ENCODE data around the gene CDV3.
"Not testable (repeated sequence)": the region's sequence is repeated elsewhere in the genome, so short reads cannot be mapped to it uniquely, and the experiment has no call there.

CDV3 gene

DNA sequence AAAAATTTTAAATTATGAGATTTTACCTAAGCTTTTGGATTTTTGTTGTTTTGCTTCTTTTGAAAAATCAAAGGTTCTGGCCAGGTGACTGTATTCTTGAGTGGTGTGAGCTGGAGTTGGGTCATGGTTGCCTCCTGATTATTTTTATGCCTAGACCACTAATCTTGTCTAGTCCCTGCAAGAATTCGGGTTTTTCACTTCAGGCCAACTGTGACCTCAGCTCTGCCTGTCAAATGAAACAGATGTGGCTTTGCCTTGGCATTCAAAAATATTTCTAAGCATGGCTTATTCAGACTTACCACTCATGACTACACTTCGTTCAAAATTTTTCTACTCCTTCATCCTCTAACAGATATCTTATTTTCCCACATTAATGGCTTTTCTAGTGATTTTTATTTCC, 25.4 kb upstream of the CDV3 start:
- ChIA-PET POLR2A (interaction anchor here (1.4 kb wide), 1 partner anchor 27 kb away, joined by 4 read pairs; no protein-coding TSS in a partner anchor), CTCF (interaction anchor here (1.3 kb wide), 1 partner anchor 10 kb away, joined by 3 read pairs; no protein-coding TSS in a partner anchor)
- Histone ChIP-seq H3K4me1 (ENCODE audit: control insufficient read depth, insufficient read depth, low read length) (no peaks in the 10 kb centered on the region; the same call in 1 of the 2 replicates), H3K4me3 (ENCODE audit: low read depth, low read length) (no peak overlapping the region), H3K9me3 (ENCODE audit: control insufficient read depth, insufficient read depth, low read depth, low read length) (no peaks in the 10 kb centered on the region), H3K36me3 (ENCODE audit: control insufficient read depth in 2 of 2, insufficient read depth in 1 of 2, low read length in 2 of 2) (no peaks in the 10 kb centered on the region), H3K27ac (ENCODE audit: extremely low read depth, low read depth, low read length) (no peak overlapping the region)
- TF ChIP-seq ZNF585B (tag by site-specific recombination; IDR thresholded peaks at IDR 0.05), result no peak

DNA sequence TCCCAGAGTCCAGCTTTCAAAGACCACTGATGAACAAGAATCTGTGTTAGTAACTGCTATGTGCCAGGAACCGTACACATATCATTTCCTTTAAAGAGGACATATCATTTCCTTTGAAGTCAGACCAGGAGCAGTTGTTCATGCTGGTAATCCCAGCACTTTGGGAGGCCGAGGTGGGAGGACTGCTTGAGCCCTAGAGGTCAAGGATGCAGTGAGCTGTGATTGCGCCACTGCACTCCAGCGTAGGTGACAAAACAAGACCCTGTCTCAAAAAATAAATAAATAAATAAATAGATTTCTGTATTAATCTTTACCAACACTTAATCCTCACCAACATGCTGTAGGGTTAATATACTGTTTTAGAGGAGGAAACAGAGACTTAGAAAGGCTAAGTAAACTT, 23.9 kb upstream of the CDV3 start:
- no peaks in the 10 kb centered on the region; the same call in 1 of the 2 replicates for H3K4me1 ChIP-seq (ENCODE audit: control insufficient read depth, insufficient read depth, low read length)
- H3K4me3 ChIP-seq (ENCODE audit: low read depth, low read length), result no peak overlapping the region
- no peaks in the 10 kb centered on the region for H3K36me3 ChIP-seq (ENCODE audit: control insufficient read depth in 2 of 2, insufficient read depth in 1 of 2, low read length in 2 of 2)
- H3K9me3 ChIP-seq (ENCODE audit: control insufficient read depth, insufficient read depth, low read depth, low read length), result no peaks in the 10 kb centered on the region
- ChIA-PET CTCF (interaction anchor here (0.7 kb wide), 1 partner anchor 39 kb away, joined by 3 read pairs; no protein-coding TSS in a partner anchor), POLR2A (no interaction called here)
- TF ChIP-seq ZSCAN30 (tag by site-specific recombination; IDR thresholded peaks at IDR 0.05) (no peak), ZNF626 (tag by site-specific recombination; IDR thresholded peaks at IDR 0.05) (no peak), SP7 (tag by site-specific recombination; IDR thresholded peaks at IDR 0.05) (no peak), ZNF423 (tag by site-specific recombination; IDR thresholded peaks at IDR 0.05) (no peak), ZXDB (tag by site-specific recombination; IDR thresholded peaks at IDR 0.05) (no peak), RBAK (tag by site-specific recombination; IDR thresholded peaks at IDR 0.05) (no peak)
- TF ChIP-seq, protein P1, sequence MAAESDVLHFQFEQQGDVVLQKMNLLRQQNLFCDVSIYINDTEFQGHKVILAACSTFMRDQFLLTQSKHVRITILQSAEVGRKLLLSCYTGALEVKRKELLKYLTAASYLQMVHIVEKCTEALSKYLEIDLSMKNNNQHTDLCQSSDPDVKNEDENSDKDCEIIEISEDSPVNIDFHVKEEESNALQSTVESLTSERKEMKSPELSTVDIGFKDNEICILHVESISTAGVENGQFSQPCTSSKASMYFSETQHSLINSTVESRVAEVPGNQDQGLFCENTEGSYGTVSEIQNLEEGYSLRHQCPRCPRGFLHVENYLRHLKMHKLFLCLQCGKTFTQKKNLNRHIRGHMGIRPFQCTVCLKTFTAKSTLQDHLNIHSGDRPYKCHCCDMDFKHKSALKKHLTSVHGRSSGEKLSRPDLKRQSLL (tag by site-specific recombination; IDR thresholded peaks at IDR 0.05), result no peak
- H3K27ac ChIP-seq (ENCODE audit: extremely low read depth, low read depth, low read length), result no peak overlapping the region

DNA sequence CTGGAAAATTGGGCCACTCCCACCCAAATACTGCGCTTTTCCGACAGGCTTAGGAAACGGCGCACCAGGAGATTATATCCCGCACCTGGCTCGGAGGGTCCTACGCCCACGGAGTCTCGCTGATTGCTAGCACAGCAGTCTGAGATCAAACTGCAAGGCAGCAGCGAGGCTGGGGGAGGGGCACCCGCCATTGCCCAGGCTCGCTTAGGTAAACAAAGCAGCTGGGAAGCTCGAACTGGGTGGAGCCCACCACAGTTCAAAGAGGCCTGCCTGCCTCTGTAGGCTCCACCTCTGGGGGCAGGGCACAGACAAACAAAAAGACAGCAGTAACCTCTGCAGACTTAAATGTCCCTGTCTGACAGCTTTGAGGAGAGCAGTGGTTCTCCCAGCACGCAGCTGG, 21.9 kb upstream of the CDV3 start:
- POLR2A ChIA-PET; H3K27ac ChIP-seq (ENCODE audit: extremely low read depth, low read depth, low read length); H3K4me3 ChIP-seq (ENCODE audit: low read depth, low read length); H3K36me3 ChIP-seq (ENCODE audit: control insufficient read depth in 2 of 2, insufficient read depth in 1 of 2, low read length in 2 of 2); H3K4me1 ChIP-seq (ENCODE audit: control insufficient read depth, insufficient read depth, low read length); H3K9me3 ChIP-seq (ENCODE audit: control insufficient read depth, insufficient read depth, low read depth, low read length): not testable (repeated sequence)
- CTCF ChIA-PET, result interaction anchor here (1.0 kb wide), 1 partner anchor 11 kb away, joined by 3 read pairs; no protein-coding TSS in a partner anchor

DNA sequence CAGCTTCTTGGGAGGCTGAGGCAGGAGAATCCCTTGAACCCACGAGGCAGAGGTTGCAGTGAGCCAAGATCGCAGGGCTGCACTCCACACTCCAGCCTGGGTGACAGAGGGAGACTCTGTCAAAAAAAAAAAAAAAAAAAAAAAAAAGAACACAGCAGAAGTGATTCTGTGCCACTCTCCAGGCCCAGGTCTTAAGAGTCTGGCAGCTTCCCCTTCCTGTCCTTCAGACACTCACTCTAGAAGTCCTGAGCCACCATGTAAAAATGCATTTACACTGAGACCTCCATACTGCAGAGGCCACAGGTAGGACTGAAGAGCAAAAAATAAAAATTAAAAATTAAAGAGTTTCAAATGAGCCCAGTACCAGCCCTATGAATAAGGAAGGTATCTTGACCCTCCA, 11.8 kb upstream of the CDV3 start:
- POLR2A ChIA-PET, result no interaction called here

DNA sequence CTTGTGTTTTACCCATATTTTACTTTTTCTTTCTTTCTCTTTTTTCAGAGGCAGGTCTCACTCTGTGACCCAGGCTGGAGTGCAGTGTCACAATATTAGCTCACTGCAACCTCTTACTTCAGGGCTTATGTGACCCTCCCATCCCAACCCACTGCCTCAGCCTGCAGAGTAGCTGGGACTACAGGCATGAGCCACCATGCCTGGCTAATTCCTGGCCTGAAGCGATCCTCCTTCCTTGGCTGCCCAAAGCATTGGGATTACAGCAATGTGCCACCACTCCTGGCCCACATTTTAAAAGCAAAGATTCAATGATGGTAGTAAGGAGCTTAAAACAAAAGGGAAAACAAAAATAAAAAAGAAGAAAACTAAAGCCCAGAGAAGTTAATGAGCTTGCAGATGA, 11.1 kb upstream of the CDV3 start:
- no peak for TF ChIP-seq ZNF37A (tag by site-specific recombination; IDR thresholded peaks at IDR 0.05)
- TF ChIP-seq ZIC2 (tag by site-specific recombination; IDR thresholded peaks at IDR 0.05), result no peak
- TF ChIP-seq ZNF146 (tag by site-specific recombination; IDR thresholded peaks at IDR 0.05), result no peak
- no peak for TF ChIP-seq ZNF747 (tag by site-specific recombination; IDR thresholded peaks at IDR 0.05)
- no peak for TF ChIP-seq ZNF292 (tag by site-specific recombination; IDR thresholded peaks at IDR 0.05; ENCODE audit: borderline replicate concordance, low read depth)
- H3K9me3 ChIP-seq (ENCODE audit: control insufficient read depth, insufficient read depth, low read depth, low read length), result no peaks in the 10 kb centered on the region
- ChIA-PET CTCF (interaction anchor here (0.6 to 0.9 kb wide), 2 partner anchors 11 to 109 kb away, joined by 3 to 4 read pairs; no protein-coding TSS in a partner anchor), POLR2A (no interaction called here)
- H3K4me3 ChIP-seq (ENCODE audit: low read depth, low read length), result no peak overlapping the region
- H3K36me3 ChIP-seq (ENCODE audit: control insufficient read depth in 2 of 2, insufficient read depth in 1 of 2, low read length in 2 of 2), result no peaks in the 10 kb centered on the region
- no peaks in the 10 kb centered on the region for H3K4me1 ChIP-seq (ENCODE audit: control insufficient read depth, insufficient read depth, low read length)
- no peak overlapping the region for H3K27ac ChIP-seq (ENCODE audit: extremely low read depth, low read depth, low read length)

More for the DNA sequence above, 11.8 kb upstream of the CDV3 start:
- Histone ChIP-seq H3K27ac (ENCODE audit: extremely low read depth, low read depth, low read length) (no peak overlapping the region), H3K9me3 (ENCODE audit: control insufficient read depth, insufficient read depth, low read depth, low read length) (no peaks in the 10 kb centered on the region), H3K4me1 (ENCODE audit: control insufficient read depth, insufficient read depth, low read length) (no peaks in the 10 kb centered on the region), H3K36me3 (ENCODE audit: control insufficient read depth in 2 of 2, insufficient read depth in 1 of 2, low read length in 2 of 2) (no peaks in the 10 kb centered on the region), H3K4me3 (ENCODE audit: low read depth, low read length) (no peak overlapping the region)
- CTCF ChIA-PET, result interaction anchor here (0.6 to 0.9 kb wide), 2 partner anchors 11 to 109 kb away, joined by 3 to 4 read pairs; no protein-coding TSS in a partner anchor
- no peak for TF ChIP-seq ZNF621 (tag by site-specific recombination; IDR thresholded peaks at IDR 0.05)

Measured in HEK293 (cell line).